Measurements from ENCODE around the gene SCAF4.
"Not testable (repeated sequence)": the region's sequence is repeated elsewhere in the genome, so short reads cannot be mapped to it uniquely, and the experiment has no call there.

DNA sequence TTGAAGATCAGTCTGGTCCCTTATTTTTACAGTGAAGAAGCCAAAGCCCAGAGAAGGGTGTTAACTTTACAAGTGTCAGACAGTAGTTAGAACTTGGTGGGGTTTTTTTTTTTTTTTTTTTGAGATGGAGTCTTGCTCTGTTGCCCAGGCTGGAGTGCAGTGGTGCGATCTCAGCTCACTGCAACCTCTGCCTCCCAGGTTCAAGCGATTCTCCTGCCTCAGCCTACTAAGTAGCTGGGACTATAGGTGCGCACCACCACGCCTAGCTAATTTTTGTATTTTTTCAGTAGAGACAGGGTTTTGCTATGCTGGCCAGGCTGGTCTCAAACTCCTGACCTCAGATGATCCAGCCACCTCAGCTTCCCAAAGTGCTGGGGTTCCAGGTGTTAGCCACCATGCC is 66.0 kb downstream of the SCAF4 start:
- TF ChIP-seq, protein P1, sequence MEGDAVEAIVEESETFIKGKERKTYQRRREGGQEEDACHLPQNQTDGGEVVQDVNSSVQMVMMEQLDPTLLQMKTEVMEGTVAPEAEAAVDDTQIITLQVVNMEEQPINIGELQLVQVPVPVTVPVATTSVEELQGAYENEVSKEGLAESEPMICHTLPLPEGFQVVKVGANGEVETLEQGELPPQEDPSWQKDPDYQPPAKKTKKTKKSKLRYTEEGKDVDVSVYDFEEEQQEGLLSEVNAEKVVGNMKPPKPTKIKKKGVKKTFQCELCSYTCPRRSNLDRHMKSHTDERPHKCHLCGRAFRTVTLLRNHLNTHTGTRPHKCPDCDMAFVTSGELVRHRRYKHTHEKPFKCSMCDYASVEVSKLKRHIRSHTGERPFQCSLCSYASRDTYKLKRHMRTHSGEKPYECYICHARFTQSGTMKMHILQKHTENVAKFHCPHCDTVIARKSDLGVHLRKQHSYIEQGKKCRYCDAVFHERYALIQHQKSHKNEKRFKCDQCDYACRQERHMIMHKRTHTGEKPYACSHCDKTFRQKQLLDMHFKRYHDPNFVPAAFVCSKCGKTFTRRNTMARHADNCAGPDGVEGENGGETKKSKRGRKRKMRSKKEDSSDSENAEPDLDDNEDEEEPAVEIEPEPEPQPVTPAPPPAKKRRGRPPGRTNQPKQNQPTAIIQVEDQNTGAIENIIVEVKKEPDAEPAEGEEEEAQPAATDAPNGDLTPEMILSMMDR (conservative IDR thresholded peaks at IDR 0.05; ENCODE audit: low read length) = not testable (repeated sequence)
- TF ChIP-seq EZH2phosphoT487 (IDR thresholded peaks at IDR 0.05; ENCODE audit: borderline replicate concordance) = not testable (repeated sequence)

Data from Loucy (cell line).